GM19463 (cell line): ENCODE measurements around the gene NELFB.

Experiments
- ATAC-seq: cut with Tn5 transposase; IDR thresholded peaks from one replicate; pipeline ENCODE4 v1.9.1; 2021; ENCODE audit warnings: mild to moderate bottlenecking, moderate library complexity; ENCODE audit not compliant: unreplicated experiment

The NELFB gene

DNA sequence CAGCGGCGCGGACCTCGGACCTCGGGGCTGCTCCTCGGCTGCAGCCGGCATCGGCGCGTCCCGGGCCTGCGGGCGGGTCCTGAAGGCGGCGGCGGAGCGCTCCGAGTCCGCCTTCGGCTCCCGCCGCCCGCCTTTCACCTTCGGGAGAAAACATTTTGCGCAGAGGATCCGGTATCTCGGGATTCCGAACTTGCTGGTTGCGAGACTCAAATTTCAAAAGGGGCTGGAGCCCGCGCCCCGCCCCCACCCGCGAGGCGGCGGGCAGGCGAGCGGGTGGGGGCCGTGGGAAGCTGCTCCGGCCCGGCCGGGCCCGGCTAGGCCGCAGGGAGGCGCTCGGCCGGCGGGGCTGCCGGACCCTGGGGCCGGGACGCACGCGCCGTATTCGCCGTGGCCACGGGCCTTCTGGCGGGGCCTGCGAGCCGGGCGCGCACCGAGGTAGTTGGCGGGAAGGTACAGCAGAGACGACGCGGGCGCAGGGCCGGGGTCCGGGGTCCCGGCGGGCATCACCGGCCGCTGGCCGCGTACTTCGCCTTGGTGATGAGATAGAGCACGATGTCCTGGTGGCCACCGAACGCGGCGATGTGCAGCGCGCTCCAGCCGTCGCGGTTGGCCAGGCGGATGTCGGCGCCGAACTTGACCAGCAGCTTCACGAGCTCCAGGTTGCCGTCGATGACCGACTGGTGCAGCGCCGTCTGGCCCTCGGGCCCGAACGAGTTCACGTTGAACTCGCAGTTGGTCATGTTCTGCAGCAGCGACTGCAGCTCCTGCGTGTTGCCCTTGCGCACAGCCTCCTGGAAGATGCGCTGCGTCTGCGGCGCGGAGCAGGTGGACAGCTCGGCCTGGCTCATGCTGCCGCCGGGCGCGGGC, 46.2 kb downstream of the NELFB start:
- no peak for ATAC-seq

DNA sequence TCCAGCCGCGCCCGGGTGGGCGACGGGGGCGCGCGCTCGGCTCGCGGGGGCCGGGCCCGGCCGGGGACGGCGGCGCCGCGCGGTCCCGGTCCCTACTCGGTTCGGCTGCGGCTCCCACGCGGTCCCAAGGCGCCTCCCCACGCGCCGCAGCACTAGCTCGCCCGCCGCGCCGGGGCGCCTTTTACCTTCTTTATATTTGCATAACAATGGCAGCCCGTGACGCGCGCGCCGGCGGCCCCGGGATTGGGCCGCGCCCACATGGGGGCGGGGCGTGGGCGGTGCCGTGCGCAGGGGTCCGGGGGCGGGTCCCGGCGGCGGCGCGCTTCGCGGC, 47.0 kb downstream of the NELFB start, which contains the start of gene NRARP:
Gene NRARP (minus strand): TSS at position 154 of the 331 bp plus-strand sequence. CDS start 343 bp downstream, outside the sequence.
- peak; percentile 74 for ATAC-seq

DNA sequence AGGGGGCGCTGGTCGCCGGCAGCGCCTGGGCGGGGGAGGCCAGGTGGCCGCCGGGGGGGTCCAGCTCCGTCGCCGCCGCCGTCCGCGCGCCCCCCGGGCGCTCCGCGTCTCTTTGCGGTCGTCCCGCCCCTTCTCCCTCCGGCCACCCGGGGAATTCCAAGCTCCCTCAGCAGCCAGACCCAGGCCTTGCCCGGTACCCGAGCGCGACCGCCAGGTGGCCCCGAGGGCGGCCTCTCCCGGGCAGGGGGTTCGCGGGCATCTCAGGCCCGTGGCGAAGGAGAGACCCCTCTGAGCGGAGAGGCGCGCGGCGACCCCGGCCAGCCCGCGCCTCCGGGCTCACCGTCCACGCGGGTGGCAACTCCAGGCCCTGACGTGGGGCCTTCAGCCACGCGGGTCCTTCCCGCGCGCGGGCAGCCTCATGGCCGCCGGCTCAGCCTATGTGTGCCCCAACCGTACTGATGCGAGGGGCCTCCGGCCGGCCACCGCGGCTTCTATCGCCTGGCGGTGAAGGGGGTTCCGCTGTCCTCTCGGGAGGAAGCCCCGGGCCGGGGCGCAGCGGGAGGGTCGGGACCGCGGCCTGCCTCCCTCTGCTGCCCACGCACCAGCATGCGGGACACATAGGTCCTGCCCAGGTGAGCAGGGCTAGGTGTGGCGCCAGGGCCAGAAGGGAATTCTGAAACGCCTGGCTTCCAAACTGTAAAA, 47.5 kb downstream of the NELFB start:
- ATAC-seq = peak; percentile 64

DNA sequence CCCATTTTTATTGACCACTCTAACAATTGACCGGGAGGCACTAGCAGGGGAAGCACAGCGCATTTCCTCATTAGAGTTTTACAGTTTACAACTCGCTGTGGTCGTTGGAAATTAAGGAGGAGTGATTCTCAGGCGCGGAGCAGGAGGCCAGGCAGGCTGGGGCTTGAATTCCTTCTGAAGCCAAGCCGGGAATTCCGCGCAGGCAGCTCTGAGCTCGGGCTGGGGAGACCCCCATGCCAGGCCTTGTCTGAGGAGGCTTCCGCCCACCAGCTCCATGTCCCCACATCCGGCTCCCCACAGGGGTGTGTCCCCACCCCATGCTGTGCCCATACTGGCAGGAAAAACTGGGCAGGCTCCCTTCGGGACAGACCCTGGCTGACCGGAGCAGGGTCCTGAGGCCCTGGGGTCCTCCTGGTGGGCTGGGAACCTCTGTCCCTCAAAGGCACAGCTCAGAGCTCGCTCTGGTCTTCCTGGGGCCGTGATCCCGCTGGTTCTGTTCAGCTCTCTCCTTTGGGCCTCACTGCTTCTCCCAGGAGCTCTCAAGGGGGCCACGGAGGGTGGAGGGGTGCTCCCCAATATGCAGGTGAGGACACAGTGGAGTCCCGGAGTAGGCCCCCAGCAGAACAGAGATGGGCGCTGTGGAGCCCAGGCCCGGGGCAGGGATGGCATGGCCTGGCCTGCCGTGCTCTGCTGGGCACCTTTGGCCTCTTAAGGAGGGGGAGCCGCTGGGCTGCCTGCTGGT, 48.2 kb downstream of the NELFB start:
- ATAC-seq = no peak

DNA sequence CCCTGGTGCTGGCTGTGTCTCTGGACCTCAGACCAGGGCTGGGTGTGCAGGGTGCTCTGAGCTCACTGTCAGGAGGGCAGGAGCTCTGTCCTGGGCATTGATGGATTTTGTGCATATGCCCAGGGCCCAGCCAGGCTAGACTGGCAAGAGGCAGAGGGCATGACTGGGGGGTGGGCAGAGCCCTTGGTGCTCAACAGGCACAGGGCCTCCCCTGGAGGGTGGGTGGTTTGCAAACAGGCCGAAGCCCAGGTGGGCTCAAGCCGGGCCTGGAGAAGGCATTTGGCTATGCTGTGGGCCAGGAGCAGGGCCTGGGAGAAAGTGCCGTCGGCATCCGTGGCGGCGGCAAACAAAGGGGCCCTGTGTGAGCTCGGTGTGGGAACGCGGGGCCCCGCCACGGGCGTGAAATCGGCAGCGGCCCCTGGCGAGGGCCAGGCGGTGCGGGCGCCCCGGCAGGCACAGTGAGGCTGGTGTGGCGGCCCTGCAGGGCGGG, 48.8 kb downstream of the NELFB start:
- ATAC-seq = no peak

DNA sequence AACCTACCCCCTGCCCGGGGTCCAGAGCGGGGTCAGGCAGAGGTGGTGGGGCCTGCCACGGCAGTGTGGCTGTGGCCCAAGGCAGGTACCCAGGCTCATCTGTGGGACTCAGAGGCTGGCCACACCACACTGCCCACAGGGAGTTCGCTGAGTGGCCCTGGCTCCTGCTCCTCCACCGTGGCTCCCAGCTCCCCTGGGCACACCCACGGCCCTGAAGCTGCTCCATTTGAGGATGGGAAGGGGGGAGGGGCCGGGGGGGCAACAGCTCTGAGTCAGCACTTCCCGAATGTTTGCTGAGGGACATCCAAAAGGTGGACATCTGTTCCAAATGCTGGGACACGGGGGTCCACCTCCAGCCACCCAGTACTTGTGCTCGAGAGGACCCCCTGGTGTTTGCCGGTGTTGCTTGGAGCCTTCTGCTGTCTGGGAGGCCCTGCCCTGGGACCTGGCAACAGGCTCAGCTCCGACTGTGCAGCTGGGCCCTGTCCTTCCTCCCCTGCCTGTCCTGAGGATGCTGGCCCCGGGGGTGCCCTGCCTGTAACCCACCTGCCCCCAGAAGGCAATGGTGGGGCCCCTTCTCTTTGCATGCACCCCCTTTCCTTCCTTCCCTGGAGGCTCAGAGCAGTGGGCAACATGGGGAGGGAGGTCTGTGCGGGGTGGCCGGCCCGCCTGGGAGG, 49.4 kb downstream of the NELFB start:
- ATAC-seq = no peak

DNA sequence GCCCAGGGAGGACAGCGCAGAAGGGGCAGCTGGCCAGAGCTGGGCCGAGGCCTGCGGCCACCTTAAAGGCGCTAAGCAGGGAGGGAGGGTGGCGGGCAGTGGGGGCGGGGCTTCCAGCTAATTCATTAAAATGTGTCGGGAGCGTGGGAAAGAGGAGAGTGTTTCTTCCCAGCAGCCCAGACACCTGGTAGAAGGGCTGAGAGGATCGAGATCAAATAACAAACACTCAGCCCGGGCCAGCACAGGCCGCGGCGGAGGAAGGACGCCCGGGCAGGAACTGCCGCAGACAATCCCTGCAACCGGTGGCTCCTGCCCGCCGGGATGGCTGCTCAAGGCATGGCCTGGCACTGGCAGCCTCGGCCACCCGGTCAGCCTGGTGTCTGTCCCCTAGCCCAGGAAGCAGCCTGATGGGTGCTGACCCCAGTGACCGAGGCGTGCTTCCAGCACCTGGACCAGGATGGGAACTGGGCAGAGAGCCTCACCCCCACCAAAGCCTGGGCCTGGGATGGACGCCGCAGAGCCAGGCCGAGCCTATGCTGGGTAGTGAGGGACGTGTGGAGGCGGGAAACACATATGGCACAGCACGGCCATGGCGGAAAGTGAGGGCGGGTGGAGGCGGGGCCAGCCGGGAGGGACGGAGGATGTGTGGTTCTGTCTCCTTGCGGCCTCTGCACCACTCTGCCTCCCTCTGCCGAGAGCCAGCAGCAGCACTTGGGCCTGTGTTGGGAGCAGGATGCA, 50.1 kb downstream of the NELFB start:
- ATAC-seq = no peak

DNA sequence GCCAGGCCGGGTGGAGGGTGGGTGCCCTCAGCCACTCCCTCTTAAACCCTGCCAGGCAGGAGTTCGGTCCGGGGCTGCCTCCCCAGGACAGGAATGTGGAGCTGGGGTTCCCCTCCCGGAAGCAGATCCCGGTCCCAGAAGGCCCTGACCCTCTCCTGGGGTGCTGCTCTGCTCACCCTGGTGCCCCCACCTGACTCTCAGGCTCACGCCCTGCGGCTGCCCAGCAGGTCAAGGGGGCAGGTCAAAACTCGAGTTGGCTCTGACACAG, 50.6 kb downstream of the NELFB start:
- ATAC-seq = no peak

DNA sequence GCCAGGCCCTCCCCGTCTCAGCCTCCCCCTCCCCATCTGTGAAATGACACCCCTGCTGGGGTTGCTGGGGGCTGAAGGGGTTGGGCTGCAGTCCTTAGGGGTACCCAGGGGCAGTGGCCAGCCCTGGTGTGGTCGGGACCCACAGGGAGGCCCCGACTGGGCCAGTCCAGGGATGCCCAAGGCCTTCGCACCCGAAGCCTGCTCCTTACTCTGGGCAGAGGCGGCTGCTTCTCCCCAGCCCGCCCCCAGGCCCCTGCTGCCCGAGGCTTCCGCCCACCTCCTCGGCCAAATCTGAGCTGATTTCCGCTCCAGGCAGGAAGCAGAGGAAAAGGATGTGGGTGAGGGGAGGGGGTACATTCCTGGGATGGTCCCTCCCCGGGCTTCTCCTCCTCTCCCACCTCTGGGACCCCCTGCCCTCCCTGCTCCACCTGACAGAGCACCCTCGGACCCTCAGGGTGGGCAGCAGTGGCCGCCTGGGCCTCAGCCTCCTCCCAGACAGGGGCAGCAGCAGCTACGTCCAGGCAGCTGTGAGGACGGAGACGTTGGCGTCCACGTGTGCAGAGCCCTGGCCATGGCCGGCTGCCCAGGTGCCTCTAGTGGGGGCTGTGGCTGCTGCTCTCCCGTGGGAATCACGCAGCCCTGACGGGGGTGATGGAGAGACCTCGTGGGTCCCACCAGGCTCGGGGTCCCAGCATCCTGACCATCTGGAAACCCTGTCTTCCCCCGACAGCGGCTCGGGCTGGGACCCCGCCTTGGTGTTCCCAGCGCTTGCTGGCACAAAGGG, 51.1 kb downstream of the NELFB start:
- ATAC-seq = no peak

DNA sequence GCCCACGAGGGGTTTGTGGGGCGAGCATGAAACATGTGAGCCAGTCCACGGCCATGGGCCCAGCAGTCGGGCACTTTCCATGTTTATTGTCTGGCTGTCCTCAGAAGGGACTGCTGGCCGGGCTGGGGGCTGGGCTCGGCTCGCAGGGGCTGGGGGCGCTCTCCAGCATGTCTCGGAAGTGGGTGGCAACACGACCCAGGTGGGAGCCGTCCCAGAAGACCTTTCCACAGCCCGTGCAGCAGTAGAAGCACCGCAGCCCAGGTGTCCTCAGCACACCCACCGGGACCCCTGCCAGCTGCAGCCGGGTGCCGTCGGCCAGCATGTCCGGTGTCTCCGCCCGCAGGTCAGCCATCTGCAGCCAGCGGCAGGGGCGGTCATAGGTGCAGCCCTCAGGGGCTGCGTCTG, 51.7 kb downstream of the NELFB start:
- no peak for ATAC-seq

DNA sequence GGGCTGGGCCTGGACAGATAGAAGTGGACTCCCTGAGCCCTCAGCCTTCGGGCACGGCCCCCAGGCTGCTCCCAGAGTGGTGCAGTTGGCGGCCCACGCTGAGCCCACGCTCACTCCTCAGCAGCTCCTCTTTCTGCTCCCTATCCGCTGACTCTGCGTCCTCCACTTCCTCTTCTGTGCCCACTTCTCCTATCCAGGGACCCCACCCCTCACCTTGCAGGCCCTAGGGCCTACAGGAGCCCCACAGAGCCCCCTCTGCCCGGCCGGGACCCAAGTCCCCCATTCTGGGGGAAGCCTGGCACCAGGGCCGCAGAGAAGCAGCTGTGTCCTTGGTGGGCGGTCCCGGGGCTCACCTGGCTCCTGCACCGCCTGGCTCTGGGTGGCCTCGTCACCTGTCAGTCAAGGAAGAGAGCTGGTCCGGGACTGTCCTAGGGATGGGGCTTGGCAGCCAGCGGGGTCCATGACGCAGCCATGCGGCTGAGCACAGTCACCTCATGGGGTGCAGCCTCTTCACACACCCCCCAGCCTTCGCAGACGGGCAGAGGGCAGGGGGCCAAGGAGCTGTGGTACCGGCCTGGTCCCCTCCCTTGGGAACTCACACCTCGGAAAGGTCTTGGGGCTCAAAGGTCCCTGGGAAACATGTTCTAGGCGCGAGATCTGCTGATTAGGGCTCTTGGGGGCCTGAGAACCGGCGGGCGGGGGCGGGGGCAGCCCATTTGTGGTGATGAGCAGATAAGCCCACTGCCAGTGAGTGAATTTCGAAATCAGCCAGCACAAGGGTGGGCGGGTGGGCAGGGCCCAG, 52.3 kb downstream of the NELFB start:
- ATAC-seq = no peak

DNA sequence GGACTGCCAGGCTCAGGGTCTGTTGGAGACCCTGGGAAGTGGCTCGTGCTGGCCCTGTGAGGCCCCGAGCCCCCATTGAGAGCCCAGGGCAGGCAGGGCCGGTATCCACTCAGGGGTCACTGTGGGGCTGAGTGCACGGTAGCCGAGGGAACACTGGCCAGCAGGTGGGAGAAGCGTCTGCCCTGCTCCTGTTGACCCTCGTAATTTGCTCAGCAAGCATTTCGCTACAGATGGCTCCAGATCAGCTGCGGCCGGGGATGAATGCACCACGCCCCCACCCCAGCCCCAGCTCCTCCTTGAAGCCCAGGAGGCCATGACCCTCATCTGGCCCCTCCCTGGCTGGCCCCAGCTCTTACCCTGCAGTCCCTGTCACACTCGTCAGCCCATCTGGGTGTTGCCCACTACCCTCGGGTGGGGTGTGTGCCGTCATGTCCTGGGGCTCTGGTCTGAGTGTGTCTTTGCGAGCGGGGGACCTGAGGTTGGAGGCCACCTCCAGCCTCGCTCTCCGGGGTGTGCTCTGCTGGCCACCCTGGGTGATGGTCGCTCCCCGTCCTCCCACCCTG, 53.0 kb downstream of the NELFB start:
- ATAC-seq = no peak

DNA sequence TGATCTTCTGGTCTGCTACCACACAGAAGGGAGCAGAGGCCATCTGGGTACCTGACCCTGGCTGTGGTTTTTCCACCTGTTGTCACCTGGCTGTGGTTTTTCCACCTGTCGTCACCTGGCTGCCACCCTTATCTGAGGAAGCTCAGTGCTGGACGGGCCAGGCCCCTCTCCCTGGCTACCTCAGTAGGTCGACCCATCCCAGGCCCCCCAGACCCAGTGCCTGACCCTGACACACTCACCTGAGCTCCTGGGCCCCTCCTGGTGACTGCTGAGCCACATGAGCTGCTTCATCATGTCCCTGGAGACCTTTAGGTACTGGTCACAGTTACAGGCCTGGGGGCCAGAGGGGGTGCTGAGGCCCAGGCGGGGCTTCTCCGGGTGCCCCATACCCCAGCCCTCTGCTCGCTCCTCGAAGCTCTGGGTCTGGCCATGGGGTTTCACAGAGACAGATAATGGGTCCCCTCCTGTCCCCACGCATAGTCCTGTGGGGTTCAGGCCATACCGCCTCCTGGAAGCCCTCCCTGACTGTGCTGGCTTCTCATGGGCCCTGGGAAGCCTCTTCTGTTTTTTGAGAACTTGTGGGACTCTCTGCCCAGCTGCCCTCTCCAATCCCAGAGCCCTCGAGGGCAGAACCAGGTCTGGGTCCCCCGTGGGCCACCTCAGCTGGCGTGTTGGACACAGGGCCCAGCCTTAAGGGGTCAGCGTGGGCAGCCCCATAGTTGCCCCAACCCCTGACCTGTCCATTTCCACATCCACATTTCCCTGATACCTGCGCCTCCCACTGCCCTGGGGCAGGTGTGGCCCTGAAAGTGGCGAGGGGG, 54.5 kb downstream of the NELFB start:
- no peak for ATAC-seq

DNA sequence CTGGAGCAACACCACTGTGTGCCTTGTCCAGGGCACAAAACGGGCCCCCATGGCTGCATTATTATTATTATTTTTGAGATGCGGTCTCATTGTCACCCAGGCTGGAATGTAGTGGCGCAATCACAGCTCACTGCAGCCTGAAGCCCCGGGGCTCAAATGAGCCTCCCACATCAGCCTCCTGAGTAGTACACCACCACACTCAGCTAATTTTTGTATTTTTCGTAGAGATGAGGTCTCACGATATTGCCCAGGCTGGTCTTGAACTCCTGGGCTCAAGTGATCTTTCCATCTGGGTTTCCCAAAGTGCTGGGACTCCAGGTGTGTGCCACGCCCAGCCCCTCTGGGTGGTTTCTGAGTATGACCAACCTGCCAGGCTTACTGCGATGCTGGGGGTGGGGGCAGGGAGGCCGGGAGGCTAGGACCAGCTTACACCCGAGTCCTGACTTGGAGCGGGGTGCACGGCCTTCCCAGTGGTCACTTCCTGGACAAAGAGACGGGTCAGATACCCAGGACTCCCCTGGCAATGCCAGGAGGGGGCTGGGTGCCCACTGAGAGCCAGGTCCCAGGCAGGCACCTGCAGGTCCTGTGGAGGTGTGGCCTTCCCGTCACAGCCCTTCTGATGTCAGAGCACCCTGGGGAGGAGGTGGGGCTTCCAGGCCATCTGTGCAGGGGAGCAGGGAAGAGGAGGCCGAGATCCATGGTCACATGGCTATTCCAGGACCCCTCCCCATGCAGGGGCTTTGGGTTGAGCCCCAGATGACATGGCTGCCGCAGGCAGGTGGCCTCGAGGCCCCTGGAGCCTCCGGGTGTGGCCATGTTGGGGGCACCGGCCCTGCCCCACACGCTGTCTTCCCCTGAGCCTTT, 55.3 kb downstream of the NELFB start:
- no peak for ATAC-seq

DNA sequence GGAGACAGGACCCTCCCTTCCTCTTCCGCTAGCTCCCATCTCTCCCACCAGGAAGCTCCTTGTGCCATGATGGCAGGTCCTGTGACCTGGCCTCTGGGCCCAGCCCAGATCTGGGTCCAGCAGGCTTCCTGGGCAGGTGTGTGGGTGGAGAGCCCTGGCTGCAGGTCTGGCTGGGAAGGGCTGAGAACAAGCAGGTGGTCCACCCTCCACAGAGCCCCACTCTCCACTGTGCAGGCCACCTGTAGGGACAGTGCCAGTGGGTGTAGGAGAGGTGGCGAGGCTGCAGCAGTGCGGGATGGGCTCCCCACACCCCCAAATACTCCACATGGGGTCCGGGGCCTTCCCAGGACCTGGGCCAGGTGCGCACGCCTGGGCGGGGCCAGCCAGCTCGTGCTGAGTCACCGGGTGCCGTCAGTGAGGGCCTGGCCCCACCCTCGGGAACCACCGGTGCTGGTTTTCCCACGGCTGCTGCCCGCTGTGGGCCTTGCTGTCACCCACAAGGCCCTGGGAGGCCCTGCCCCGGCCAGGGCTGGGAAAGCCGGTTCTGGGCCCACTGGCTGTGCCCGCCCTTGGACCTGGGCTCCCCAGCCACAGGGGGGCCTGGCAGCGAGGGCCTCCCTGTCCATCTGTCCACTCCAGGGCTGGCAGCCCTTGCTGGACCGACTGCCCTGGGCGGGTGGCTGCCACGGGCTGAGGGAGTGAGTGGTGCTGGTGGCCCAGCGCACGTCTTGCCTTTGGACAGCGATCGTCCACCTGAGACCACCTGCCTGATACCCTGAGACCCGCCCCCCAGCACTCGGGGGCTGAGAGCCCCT, 56.3 kb downstream of the NELFB start:
- ATAC-seq = no peak
